ENCODE measurements around the gene ANO1. TPM values are rescaled to one million over a fixed set of nuclear protein-coding genes. Genes with fewer than 3 reads are reported as not detected.

ANO1 gene
- total RNA-seq, 3 donors from 2014 or later = 3.7 to 95.0 (median 53.7) TPM

DNA sequence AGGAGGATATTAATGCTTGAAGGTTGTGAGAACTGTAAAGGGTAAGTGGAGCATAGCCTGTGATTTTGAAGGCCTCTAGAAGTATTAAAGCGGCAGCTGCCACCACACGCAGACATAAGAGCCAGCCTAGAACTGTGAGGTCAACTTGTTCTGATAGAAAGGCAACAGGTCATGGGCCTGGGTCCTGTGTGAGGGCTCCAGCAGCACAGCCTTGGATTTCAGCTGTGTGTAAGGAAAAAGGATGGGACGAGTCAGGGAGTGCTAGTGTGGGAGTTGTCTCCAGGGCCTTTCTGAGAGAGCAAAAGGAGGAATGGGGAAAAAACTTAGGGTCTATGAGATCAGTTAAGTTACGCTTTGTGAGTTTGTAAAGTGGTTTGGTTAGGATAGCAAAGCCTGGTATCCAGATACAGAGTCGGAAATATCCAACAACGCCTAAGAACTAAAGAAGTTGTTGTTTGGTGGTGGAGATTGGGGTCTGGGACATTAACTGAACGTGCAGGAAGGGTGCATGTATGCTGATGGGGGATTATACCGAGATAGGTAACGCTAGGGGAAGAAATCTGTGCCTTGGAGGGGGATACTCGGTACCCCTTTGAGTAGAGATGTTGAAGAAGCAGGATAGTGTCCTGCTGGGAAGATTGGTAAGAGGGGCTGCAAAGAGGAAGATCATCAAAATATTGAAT lies 17.4 kb upstream of the ANO1 start:
- H3K27me3 ChIP-seq = no peaks in the 10 kb centered on the region
- no peaks in the 10 kb centered on the region for H3K36me3 ChIP-seq
- H3K9me3 ChIP-seq = no peaks in the 10 kb centered on the region
- TF ChIP-seq POLR2AphosphoS5 (IDR thresholded peaks at IDR 0.05) = no peak
- TF ChIP-seq, protein P1, sequence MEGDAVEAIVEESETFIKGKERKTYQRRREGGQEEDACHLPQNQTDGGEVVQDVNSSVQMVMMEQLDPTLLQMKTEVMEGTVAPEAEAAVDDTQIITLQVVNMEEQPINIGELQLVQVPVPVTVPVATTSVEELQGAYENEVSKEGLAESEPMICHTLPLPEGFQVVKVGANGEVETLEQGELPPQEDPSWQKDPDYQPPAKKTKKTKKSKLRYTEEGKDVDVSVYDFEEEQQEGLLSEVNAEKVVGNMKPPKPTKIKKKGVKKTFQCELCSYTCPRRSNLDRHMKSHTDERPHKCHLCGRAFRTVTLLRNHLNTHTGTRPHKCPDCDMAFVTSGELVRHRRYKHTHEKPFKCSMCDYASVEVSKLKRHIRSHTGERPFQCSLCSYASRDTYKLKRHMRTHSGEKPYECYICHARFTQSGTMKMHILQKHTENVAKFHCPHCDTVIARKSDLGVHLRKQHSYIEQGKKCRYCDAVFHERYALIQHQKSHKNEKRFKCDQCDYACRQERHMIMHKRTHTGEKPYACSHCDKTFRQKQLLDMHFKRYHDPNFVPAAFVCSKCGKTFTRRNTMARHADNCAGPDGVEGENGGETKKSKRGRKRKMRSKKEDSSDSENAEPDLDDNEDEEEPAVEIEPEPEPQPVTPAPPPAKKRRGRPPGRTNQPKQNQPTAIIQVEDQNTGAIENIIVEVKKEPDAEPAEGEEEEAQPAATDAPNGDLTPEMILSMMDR (IDR thresholded peaks at IDR 0.05) = no peak
- TF ChIP-seq POLR2A (IDR thresholded peaks at IDR 0.05) = no peak
- H3K4me1 ChIP-seq = peaks cover 0 to 9% of the 10 kb centered on the region in 2 donors
- intact Hi-C loops (cut with DNase I; ENCODE audit: low total_unique reads) = no loop called here
- peak overlapping the region; percentile 54 to 75 for H3K27ac ChIP-seq
- DNase-seq (ENCODE audit: low spot score in 2 of 2) = no peak
- no peak overlapping the region for H3K4me3 ChIP-seq

DNA sequence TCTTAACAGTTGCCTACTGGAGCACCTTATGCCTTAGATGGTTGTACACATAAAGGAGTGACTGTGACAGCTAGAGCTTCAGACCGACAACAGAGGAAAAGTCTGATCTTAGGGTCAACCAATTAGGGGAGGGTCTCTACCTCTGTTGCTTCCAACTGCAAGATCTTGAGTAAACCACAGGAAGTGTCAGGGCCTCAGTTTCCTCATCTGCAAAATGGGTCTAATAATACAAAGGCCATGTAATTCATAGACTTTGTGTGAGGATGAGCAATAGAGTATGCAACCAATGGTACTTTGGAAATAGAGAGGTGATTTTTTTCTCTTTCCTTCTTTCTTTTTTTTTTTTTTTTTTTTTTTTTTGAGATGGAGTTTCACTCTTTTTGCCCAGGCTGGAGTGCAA lies 16.4 kb upstream of the ANO1 start:
- Histone ChIP-seq H3K4me3 (no peak overlapping the region), H3K27ac (peak overlapping the region; percentile 54 to 75), H3K4me1 (peaks cover 0 to 9% of the 10 kb centered on the region in 2 donors), H3K9me3 (no peaks in the 10 kb centered on the region), H3K27me3 (no peaks in the 10 kb centered on the region), H3K36me3 (no peaks in the 10 kb centered on the region)
- intact Hi-C loops (cut with DNase I; ENCODE audit: low total_unique reads) = no loop called here
- TF ChIP-seq, protein P1 (IDR thresholded peaks at IDR 0.05) = no peak
- no peak for TF ChIP-seq POLR2AphosphoS5 (IDR thresholded peaks at IDR 0.05)
- no peak for TF ChIP-seq POLR2A (IDR thresholded peaks at IDR 0.05)
- no peak for DNase-seq (ENCODE audit: low spot score in 2 of 2)

DNA sequence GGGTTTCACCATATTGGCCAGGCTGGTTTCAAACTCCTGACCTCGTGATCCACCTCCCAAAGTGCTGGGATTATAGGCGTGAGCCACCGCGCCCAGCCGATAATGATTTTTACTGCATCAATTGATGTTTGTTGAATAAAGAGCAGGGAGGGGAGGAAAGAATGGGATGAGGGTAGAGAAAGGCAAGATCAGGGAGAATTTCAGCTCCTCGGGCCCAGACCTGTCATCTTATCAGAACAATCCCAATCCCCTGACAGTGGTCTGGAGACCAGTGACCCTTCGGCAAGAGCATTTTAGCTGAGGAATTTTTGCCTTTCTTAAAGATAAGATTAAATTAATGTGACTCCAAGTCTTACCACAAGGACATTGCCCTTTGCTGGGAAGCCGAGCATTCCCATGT lies 15.0 kb upstream of the ANO1 start:
- no peak overlapping the region for H3K4me3 ChIP-seq
- peak overlapping the region; percentile 91 to 92 for H3K27ac ChIP-seq
- no peaks in the 10 kb centered on the region for H3K36me3 ChIP-seq
- H3K4me1 ChIP-seq = peaks cover 0 to 11% of the 10 kb centered on the region in 2 donors
- H3K27me3 ChIP-seq = no peaks in the 10 kb centered on the region
- intact Hi-C loops (cut with DNase I; ENCODE audit: low total_unique reads) = no loop called here
- TF ChIP-seq POLR2AphosphoS5 (IDR thresholded peaks at IDR 0.05) = no peak
- TF ChIP-seq POLR2A (IDR thresholded peaks at IDR 0.05) = no peak
- TF ChIP-seq, protein P1 (IDR thresholded peaks at IDR 0.05) = no peak
- peak in 1 of 2 donors; percentile 16 for DNase-seq (ENCODE audit: low spot score in 2 of 2)
- no peaks in the 10 kb centered on the region for H3K9me3 ChIP-seq

DNA sequence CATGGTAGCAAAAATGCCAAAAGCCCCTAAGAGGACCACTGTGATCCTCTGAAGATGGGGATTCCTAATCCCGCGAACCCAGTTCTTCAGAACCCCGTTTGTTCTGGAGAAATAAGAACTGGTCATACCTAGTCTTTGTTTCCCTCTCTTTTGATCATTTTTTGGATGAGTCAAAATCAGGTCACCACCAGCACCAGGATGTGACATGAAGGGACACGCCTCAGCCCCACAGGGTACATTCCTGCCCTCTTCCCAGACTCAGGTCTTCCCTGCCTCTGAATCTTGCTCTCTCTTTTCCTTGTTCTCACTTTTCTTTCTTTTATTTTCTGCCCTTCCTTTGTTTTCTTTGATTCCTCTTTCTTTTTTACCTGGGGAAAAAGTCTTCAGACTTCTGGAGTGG lies 14.6 kb upstream of the ANO1 start:
- TF ChIP-seq POLR2A (IDR thresholded peaks at IDR 0.05) (no peak), POLR2AphosphoS5 (IDR thresholded peaks at IDR 0.05) (peak in 1 of 3 donors; percentile 12)
- TF ChIP-seq, protein P1 (IDR thresholded peaks at IDR 0.05) = no peak
- H3K4me1 ChIP-seq = peaks cover 0 to 15% of the 10 kb centered on the region in 2 donors
- no peaks in the 10 kb centered on the region for H3K27me3 ChIP-seq
- intact Hi-C loops (cut with DNase I; ENCODE audit: low total_unique reads) = no loop called here
- DNase-seq (ENCODE audit: low spot score in 2 of 2) = peak in 1 of 2 donors; percentile 87
- no peaks in the 10 kb centered on the region for H3K9me3 ChIP-seq
- no peak overlapping the region for H3K4me3 ChIP-seq
- peak overlapping the region; percentile 91 to 92 for H3K27ac ChIP-seq
- no peaks in the 10 kb centered on the region for H3K36me3 ChIP-seq

DNA sequence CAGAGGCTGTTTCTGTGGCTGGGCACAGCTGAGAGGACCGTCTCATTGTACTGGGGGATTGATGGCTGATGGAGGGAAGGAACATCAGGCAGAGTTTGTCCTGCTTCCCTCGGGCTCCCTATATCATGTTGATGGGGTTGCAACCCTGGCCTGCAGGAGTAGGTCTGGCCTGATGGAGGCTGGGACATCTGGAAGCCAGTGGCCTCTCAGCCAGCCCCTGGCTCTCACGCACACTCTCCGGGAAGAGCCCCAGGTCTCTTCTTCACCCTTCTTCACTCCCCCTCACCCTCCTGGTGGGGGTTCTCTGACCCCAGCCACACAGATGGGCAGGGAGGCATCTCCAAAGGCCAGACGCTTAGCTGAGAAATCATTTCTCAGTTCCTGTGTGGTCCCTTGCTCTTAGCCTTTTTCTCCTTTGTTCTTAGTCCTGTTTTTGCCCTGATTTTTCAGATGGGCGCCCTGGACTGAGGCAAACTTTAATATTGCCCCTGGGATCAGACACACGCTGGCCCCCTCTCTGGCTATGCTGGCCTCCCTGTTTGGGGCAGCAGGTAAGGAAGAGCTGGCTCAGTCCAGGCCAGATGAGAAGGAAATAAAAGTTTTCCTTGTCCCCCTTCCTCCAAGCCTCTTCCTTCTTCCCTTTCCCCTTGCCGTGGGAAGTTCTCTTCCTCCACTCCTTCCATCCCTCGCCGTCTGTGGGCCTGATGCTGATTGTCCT lies 13.9 kb upstream of the ANO1 start:
- Histone ChIP-seq H3K27ac (peak overlapping the region; percentile 91 to 92), H3K36me3 (no peaks in the 10 kb centered on the region), H3K4me3 (no peak overlapping the region), H3K9me3 (no peaks in the 10 kb centered on the region), H3K27me3 (no peaks in the 10 kb centered on the region), H3K4me1 (peaks cover 0 to 17% of the 10 kb centered on the region in 2 donors)
- TF ChIP-seq POLR2A (IDR thresholded peaks at IDR 0.05) (no peak), POLR2AphosphoS5 (IDR thresholded peaks at IDR 0.05) (no peak)
- intact Hi-C loops (cut with DNase I; ENCODE audit: low total_unique reads) = no loop called here
- no peak for DNase-seq (ENCODE audit: low spot score in 2 of 2)

Measured in breast epithelium (tissue), 4 donors.